Colonic mucosa (tissue), 4 donors: ENCODE measurements around the gene PHTF2. TPM values are rescaled to one million over a fixed set of nuclear protein-coding genes. Genes with fewer than 3 reads are reported as not detected.

ENCODE experiments used
- DNase-seq: peaks from one replicate; pipeline ENCODE4 v3.0.0-alpha.2; 2020
- H3K27ac ChIP-seq: fragments of 200-600 bp; one replicate; pipeline ENCODE4 v1.8.0; 2021
- H3K27me3 ChIP-seq: fragments of 200-600 bp; one replicate; pipeline ENCODE4 v1.8.0; 2021
- H3K36me3 ChIP-seq: fragments of 200-600 bp; one replicate; pipeline ENCODE4 v1.8.0; 2021
- H3K4me1 ChIP-seq: fragments of 200-600 bp; one replicate; pipeline ENCODE4 v1.8.0; 2021; ENCODE audit warnings: mild to moderate bottlenecking
- H3K4me3 ChIP-seq: fragments of 200-600 bp; one replicate; pipeline ENCODE4 v1.8.0; 2021
- H3K9ac ChIP-seq, 2 donors: one replicate each; pipeline ENCODE4 v1.7.0; 2013; ENCODE audit warnings: control low read depth in 2 of 2, low read depth in 2 of 2, low read length in 2 of 2
- H3K9me3 ChIP-seq: fragments of 200-600 bp; one replicate; pipeline ENCODE4 v1.8.0; 2021
- CTCF ChIP-seq: fragments of 200-600 bp; IDR thresholded peaks from one replicate; pipeline ENCODE4 v1.8.0; 2022; ENCODE audit warnings: antibody characterized with exemption, mild to moderate bottlenecking
- intact Hi-C: fragments of 100-400 bp; cut with DNase I; formaldehyde crosslinking; loops from one replicate; pipeline ENCODE4 v1.14.1; 2022
- total RNA-seq, 2 donors: library from RNA; stranded (reverse); fragmentation: NEBNext Ultra II Directional in 1 of 2; extraction: Animal tissue kit (Norgen Biotek cat#: 25700) in 1 of 2; gene quantifications; one replicate each; pipeline ENCODE4 v1.2.1, GENCODE V29; 2021
- donor health status: healthy.
- donor health status: DM: no; HTN: no; CAD: no.
- donor health status: DM: no; HTN: no; CAD: no.

Gene PHTF2
- total RNA-seq, 2 donors from 2014 or later = 9.7 to 13.9 TPM

- no peak for DNase-seq
- no peaks in the 10 kb centered on the region for H3K27me3 ChIP-seq
- no peak overlapping the region for H3K27ac ChIP-seq
- H3K9ac ChIP-seq = no peak overlapping the region
- H3K4me3 ChIP-seq = no peak overlapping the region
- no peaks in the 10 kb centered on the region for H3K36me3 ChIP-seq
- no peaks in the 10 kb centered on the region for H3K4me1 ChIP-seq
- intact Hi-C loops = no loop called here
- TF ChIP-seq CTCF = no peak
- no peaks in the 10 kb centered on the region for H3K9me3 ChIP-seq
These were observed 47.9 kb downstream of the PHTF2 start for GRCh38 chr7:77846317-77847092.

DNA sequence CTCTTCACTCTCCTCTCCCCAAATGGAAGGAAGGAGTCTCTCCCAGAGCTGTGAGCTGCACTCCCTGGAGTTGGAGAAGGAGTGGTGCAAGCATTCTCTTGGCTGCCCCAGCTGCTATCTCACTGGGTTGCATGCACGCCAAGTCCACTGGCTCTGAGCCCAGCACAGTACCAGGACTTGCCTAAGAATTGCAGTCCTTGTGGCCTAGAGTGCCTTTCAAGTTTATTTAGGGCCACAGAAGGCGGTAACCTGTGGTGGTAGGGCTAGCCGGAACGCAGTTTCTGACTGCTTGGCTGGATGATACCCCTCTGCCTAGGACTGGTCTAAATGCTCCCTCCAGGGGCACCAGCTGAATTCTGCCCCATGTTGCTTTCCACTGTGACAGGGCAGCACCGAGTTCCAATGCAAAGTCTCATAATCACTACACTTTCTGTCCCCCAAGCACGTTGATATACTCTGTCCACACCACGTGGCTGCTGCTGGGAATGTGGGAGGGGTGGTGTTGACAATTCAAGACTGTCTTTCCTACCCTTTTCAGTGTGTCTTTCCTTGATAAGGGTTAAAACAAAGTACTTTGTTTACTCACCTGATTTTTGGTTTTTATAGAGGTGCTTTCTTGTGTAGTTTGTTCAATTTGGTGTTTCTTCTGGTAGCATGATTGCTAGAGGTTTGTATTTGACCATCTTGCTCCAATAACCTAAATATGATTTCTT is 57.0 kb downstream of the PHTF2 start:
- Histone ChIP-seq H3K27me3 (no peaks in the 10 kb centered on the region), H3K27ac (no peak overlapping the region), H3K9ac (no peak overlapping the region), H3K4me1 (no peaks in the 10 kb centered on the region), H3K36me3 (no peaks in the 10 kb centered on the region), H3K4me3 (no peak overlapping the region), H3K9me3 (no peaks in the 10 kb centered on the region)
- TF ChIP-seq CTCF = no peak
- intact Hi-C loops = no loop called here
- no peak for DNase-seq

- H3K9me3 ChIP-seq = no peaks in the 10 kb centered on the region
- H3K9ac ChIP-seq = no peak overlapping the region
- no peaks in the 10 kb centered on the region for H3K27me3 ChIP-seq
- no peaks in the 10 kb centered on the region for H3K36me3 ChIP-seq
- H3K27ac ChIP-seq = no peak overlapping the region
- peaks cover 4% of the 10 kb centered on the region for H3K4me1 ChIP-seq
- H3K4me3 ChIP-seq = no peak overlapping the region
- intact Hi-C loops = no loop called here
- no peak for DNase-seq
- TF ChIP-seq CTCF = no peak
These were observed 59.7 kb downstream of the PHTF2 start for GRCh38 chr7:77858278-77858677.

GRCh38 chr7:77859343-77859742 is 60.8 kb downstream of the PHTF2 start:
- Histone ChIP-seq H3K9ac (no peak overlapping the region), H3K9me3 (no peaks in the 10 kb centered on the region), H3K27me3 (no peaks in the 10 kb centered on the region), H3K36me3 (no peaks in the 10 kb centered on the region), H3K27ac (no peak overlapping the region), H3K4me3 (no peak overlapping the region), H3K4me1 (peaks cover 4% of the 10 kb centered on the region)
- TF ChIP-seq CTCF = no peak
- intact Hi-C loops = no loop called here
- DNase-seq = no peak

- peaks cover 4% of the 10 kb centered on the region for H3K4me1 ChIP-seq
- no peaks in the 10 kb centered on the region for H3K27me3 ChIP-seq
- H3K9me3 ChIP-seq = no peaks in the 10 kb centered on the region
- DNase-seq = no peak
- intact Hi-C loops = no loop called here
- no peak overlapping the region for H3K4me3 ChIP-seq
- TF ChIP-seq CTCF = no peak
- no peaks in the 10 kb centered on the region for H3K36me3 ChIP-seq
- H3K9ac ChIP-seq = no peak overlapping the region
- H3K27ac ChIP-seq = no peak overlapping the region
These were observed 64.1 kb downstream of the PHTF2 start for GRCh38 chr7:77862691-77863090.
